GM21390 (cell line): ENCODE measurements around the gene HNRNPCL1.
"Not testable (repeated sequence)": the region's sequence is repeated elsewhere in the genome, so short reads cannot be mapped to it uniquely, and the experiment has no call there.

Experiments
- ATAC-seq: cut with Tn5 transposase; IDR thresholded peaks from one replicate; pipeline ENCODE4 v1.9.1; 2021; ENCODE audit not compliant: unreplicated experiment

Gene HNRNPCL1

DNA sequence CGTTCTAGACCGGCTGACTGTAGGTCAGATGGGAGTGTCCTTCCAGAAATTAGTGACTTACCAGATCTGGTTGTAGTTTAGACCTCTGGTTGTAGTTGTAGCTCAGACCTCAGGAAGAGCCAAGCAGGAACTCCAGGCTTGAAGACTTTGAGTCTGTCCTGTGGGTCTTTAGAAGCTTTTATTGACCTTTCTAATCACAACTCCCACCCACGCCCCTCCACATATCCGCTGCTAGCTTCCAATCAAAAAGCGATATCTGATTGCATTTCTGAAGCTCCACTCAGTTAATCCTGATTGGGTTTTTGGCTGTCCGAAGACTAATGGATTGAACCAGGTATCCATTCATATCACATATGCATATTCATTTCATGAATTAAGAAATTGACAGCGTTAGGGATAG is at the start of gene HNRNPCL1:
TSS of gene HNRNPCL1 (minus strand) at position 101 of the 400 bp plus-strand sequence. CDS start 431 bp downstream, outside the sequence.
- ATAC-seq: not testable (repeated sequence)

GRCh38 chr1:12898170-12898569 is 49.6 kb upstream of the HNRNPCL1 start, which contains the start of gene PRAMEF10:
TSS of gene PRAMEF10 (minus strand) at chr1:12898270. CDS start at chr1:12895847, 2,423 bp downstream.
- not testable (repeated sequence) for ATAC-seq

DNA sequence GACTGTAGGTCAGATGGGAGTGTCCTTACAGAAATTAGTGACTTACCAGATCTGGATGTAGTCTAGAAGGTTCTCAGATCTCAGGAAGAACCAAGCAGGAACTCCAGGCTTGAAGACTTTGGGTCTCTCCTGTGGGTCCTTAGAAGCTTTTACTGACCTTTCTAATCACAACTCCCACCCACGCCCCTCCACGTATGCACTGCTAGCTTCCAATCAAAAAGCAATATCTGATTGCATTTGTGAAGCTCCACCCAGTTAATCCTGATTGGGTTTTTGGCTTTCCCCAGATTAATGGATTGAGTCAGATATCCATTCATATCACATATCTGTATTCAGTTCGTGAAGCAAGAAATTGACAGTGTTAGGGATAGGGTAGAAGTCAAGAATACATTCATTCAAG is 37.6 kb upstream of the HNRNPCL1 start, which contains the start of gene PRAMEF4:
TSS of gene PRAMEF4 (minus strand) at position 101 of the 400 bp plus-strand sequence. CDS start 2,807 bp downstream, outside the sequence.
- ATAC-seq: not testable (repeated sequence)

GRCh38 chr1:12878453-12878852 is 29.9 kb upstream of the HNRNPCL1 start:
- not testable (repeated sequence) for ATAC-seq

- not testable (repeated sequence) for ATAC-seq
These were observed 14.8 kb upstream of the HNRNPCL1 start for GRCh38 chr1:12863131-12863880.

GRCh38 chr1:12856786-12857185 is 8.3 kb upstream of the HNRNPCL1 start, which contains the start of gene PRAMEF2:
TSS of gene PRAMEF2 (plus strand) at chr1:12857086. CDS start at chr1:12859010, 1,924 bp downstream.
- ATAC-seq: not testable (repeated sequence)

GRCh38 chr1:12851779-12852178 is 3.3 kb upstream of the HNRNPCL1 start:
- ATAC-seq: no peak

- ATAC-seq: not testable (repeated sequence)
These were observed 15.3 kb downstream of the HNRNPCL1 start for GRCh38 chr1:12833251-12833650.

DNA sequence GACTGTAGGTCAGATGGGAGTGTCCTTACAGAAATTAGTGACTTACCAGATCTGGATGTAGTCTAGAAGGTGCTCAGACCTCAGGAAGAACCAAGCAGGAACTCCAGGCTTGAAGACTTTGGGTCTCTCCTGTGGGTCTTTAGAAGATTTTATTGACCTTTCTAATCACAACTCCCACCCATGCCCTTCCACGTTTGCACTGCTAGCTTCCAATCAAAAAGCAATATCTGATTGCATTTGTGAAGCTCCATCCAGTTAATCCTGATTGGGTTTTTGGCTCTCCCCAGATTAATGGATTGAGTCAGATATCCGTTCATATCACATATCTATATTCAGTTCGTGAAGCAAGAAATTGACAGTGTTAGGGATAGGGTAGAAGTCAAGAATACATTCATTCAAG is 17.2 kb downstream of the HNRNPCL1 start, which contains the start of gene PRAMEF11:
TSS of gene PRAMEF11 (minus strand) at position 101 of the 400 bp plus-strand sequence. CDS start 2,621 bp downstream, outside the sequence.
- ATAC-seq: not testable (repeated sequence)

DNA sequence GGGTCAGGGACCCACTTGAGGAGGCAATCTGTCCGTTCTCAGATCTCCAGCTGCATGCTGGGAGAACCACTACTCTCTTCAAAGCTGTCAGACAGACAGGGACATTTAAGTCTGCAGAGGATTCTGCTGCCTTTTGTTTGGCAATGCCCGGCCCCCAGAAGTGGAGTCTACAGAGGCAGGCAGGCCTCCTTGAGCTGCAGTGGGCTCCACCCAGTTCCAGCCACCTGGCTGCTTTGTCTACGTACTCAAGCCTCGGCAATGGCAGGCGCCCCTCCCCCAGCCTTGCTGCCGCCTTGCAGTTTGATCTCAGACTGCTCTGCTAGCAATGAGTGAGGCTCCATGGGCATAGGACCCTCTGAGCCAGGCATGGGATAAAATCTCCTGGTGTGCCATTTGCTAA is 29.5 kb downstream of the HNRNPCL1 start:
- ATAC-seq: not testable (repeated sequence)

GRCh38 chr1:12811409-12811784 is 37.1 kb downstream of the HNRNPCL1 start:
- ATAC-seq: no peak

DNA sequence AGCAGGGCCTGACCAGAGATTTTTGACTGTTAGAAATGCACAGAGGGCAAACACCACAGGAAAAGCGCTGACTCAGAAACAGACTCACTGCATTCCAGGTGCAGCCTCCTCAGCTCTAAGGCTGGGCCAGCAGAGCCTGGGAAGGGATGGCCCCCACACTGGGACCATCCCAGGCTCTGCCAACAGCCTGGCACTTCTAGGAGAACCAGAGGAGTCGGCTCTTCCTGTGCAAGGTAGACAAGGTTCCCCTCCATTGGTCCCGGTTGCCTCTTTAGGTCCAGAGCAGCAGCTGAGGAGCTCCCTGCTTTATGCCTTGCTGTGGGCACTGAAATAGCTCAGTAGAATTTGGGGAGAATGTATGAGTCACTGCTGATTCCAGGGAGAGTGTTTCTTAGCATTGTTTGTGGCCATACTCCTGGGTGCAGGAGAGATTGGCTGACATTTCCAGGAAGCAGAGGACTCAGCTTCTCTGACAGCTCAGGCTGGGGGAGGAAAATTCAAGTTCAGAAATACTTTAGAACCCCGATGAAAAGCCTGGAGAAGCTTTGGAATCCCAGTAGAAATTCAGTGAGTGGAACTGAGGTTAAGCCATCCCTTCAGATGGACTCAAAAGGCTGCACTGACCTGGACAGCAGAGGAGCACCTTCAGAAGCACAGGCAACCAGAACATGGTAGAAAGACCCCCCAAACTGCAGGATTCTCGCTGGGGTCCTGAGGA is 37.7 kb downstream of the HNRNPCL1 start:
- ATAC-seq: no peak

- no peak for ATAC-seq
These were observed 38.6 kb downstream of the HNRNPCL1 start for GRCh38 chr1:12809933-12810332.

GRCh38 chr1:12799730-12800129 is 48.8 kb downstream of the HNRNPCL1 start:
- no peak for ATAC-seq

GRCh38 chr1:12798911-12799310 is 49.6 kb downstream of the HNRNPCL1 start:
- no peak for ATAC-seq
